ENCODE results near the gene GRHPR.
"Not testable (repeated sequence)": the region's sequence is repeated elsewhere in the genome, so short reads cannot be mapped to it uniquely, and the experiment has no call there.

The GRHPR gene

DNA sequence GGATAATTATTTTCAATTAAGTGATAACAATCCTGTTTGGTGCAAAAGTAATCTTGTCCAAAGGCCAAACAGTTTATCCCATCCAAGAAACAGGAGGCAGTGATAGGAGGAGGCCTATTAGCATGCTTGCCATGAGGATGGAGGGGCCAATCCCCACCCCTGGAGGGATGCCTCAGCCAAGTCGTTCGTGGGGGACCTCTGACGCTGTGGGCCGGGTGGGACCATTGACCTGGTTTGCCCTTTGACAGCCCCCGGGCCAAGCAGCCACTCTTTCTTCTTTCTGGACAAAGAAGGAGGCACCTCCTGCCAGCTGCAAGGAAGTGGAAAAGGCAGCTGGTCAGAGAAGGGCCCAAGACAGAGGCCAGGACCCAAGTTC lies 39.5 kb upstream of the GRHPR start:
- no peaks in the 10 kb centered on the region for H3K27me3 ChIP-seq (ENCODE audit: control insufficient read depth in 1 of 2, insufficient read depth in 2 of 2, low read length in 2 of 2)
- H3K4me1 ChIP-seq (ENCODE audit: control insufficient read depth, insufficient read depth, low read length) = no peaks in the 10 kb centered on the region
- H3K36me3 ChIP-seq (ENCODE audit: control insufficient read depth in 2 of 2, insufficient read depth in 2 of 2, low read length in 2 of 2) = no peaks in the 10 kb centered on the region
- H3K4me3 ChIP-seq (ENCODE audit: low read length in 2 of 2) = no peak overlapping the region
- no peaks in the 10 kb centered on the region for H3K9me3 ChIP-seq (ENCODE audit: control insufficient read depth in 2 of 2, low read length in 2 of 2)
- H3K27ac ChIP-seq (ENCODE audit: low read length) = no peak overlapping the region
- no peak overlapping the region for H3K9ac ChIP-seq (ENCODE audit: low read length in 2 of 2)

DNA sequence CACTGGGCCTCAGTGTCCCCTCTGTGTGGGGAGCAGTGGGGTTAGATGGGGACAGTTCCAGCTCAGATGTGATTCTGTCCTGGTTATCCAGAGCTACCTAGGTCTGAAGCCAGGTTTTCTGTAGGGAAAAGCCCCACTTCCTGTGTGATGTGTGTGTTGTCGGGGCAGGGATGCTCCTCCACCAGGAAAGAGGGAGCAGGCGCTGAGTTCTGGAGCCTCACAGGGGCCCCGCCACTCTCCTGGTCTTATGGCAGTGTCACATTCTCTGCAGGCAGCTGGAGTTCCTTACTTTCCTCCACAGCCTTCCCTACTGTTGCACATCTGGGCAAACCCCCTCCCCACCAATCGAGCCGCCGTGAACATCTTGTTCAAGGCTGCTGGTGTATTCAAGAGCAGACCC lies 39.1 kb upstream of the GRHPR start:
- Histone ChIP-seq H3K4me3 (ENCODE audit: low read length in 2 of 2) (no peak overlapping the region), H3K36me3 (ENCODE audit: control insufficient read depth in 2 of 2, insufficient read depth in 2 of 2, low read length in 2 of 2) (no peaks in the 10 kb centered on the region), H3K27me3 (ENCODE audit: control insufficient read depth in 1 of 2, insufficient read depth in 2 of 2, low read length in 2 of 2) (no peaks in the 10 kb centered on the region), H3K9ac (ENCODE audit: low read length in 2 of 2) (no peak overlapping the region), H3K4me1 (ENCODE audit: control insufficient read depth, insufficient read depth, low read length) (no peaks in the 10 kb centered on the region), H3K27ac (ENCODE audit: low read length) (no peak overlapping the region), H3K9me3 (ENCODE audit: control insufficient read depth in 2 of 2, low read length in 2 of 2) (no peaks in the 10 kb centered on the region)

- H3K27ac ChIP-seq (ENCODE audit: low read length) = no peak overlapping the region
- H3K4me1 ChIP-seq (ENCODE audit: control insufficient read depth, insufficient read depth, low read length) = no peaks in the 10 kb centered on the region
- no peak overlapping the region for H3K4me3 ChIP-seq (ENCODE audit: low read length in 2 of 2)
- H3K27me3 ChIP-seq (ENCODE audit: control insufficient read depth in 1 of 2, insufficient read depth in 2 of 2, low read length in 2 of 2) = no peaks in the 10 kb centered on the region
- no peaks in the 10 kb centered on the region for H3K36me3 ChIP-seq (ENCODE audit: control insufficient read depth in 2 of 2, insufficient read depth in 2 of 2, low read length in 2 of 2)
- H3K9me3 ChIP-seq (ENCODE audit: control insufficient read depth in 2 of 2, low read length in 2 of 2) = no peaks in the 10 kb centered on the region
- H3K9ac ChIP-seq (ENCODE audit: low read length in 2 of 2) = no peak overlapping the region
Observed at GRCh38 chr9:37383876-37384746, 38.4 kb upstream of the GRHPR start.

DNA sequence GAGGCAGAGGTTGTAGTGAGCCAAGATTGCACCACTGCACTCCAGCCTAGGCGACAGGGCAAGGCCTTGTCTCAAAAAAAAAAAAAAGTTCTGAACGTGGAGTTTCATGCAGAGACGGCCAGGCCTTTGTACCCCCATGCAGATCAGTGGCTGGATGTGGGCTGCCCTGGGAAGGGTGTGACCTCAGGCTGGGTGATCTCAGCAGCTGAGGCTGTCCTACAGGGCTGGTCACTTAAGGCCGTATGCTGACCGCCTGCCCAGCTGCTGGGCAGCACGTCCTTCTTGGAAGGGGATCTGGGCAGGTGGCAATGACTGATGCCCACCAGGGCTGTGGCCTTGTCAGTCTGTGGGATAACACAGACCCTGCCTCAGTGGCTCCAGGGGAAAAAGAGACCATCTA lies 37.2 kb upstream of the GRHPR start:
- no peak overlapping the region for H3K9ac ChIP-seq (ENCODE audit: low read length in 2 of 2)
- no peaks in the 10 kb centered on the region for H3K27me3 ChIP-seq (ENCODE audit: control insufficient read depth in 1 of 2, insufficient read depth in 2 of 2, low read length in 2 of 2)
- no peak overlapping the region for H3K4me3 ChIP-seq (ENCODE audit: low read length in 2 of 2)
- no peaks in the 10 kb centered on the region for H3K9me3 ChIP-seq (ENCODE audit: control insufficient read depth in 2 of 2, low read length in 2 of 2)
- H3K36me3 ChIP-seq (ENCODE audit: control insufficient read depth in 2 of 2, insufficient read depth in 2 of 2, low read length in 2 of 2) = no peaks in the 10 kb centered on the region
- H3K27ac ChIP-seq (ENCODE audit: low read length) = no peak overlapping the region
- H3K4me1 ChIP-seq (ENCODE audit: control insufficient read depth, insufficient read depth, low read length) = no peaks in the 10 kb centered on the region

- no peaks in the 10 kb centered on the region for H3K36me3 ChIP-seq (ENCODE audit: control insufficient read depth in 2 of 2, insufficient read depth in 2 of 2, low read length in 2 of 2)
- H3K9ac ChIP-seq (ENCODE audit: low read length in 2 of 2) = no peak overlapping the region
- no peaks in the 10 kb centered on the region for H3K27me3 ChIP-seq (ENCODE audit: control insufficient read depth in 1 of 2, insufficient read depth in 2 of 2, low read length in 2 of 2)
- no peak overlapping the region for H3K4me3 ChIP-seq (ENCODE audit: low read length in 2 of 2)
- no peaks in the 10 kb centered on the region for H3K9me3 ChIP-seq (ENCODE audit: control insufficient read depth in 2 of 2, low read length in 2 of 2)
- no peaks in the 10 kb centered on the region for H3K4me1 ChIP-seq (ENCODE audit: control insufficient read depth, insufficient read depth, low read length)
- H3K27ac ChIP-seq (ENCODE audit: low read length) = no peak overlapping the region
Observed at GRCh38 chr9:37386988-37387387, 35.5 kb upstream of the GRHPR start.

DNA sequence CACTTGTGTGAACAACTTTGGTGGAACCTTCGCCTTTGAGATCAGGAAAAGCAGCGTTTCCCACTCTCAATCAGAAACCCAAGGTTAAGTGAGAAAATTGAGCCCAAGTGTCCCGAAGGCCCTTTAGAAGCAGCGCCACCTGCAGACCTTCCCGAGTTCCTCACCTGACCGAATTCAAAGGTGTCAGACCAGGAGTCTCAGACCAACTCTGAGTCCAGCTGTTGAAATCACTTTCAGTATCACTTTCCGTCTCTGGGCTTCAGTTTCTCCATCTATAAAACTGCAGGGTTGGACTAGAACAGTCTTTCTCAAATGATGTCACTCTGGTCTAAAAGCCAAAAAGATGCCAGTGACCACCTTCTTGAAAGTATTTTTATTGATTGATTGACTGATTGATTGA lies 31.7 kb upstream of the GRHPR start:
- H3K27ac ChIP-seq (ENCODE audit: low read length) = no peak overlapping the region
- H3K4me3 ChIP-seq (ENCODE audit: low read length in 2 of 2) = no peak overlapping the region
- no peak overlapping the region for H3K9ac ChIP-seq (ENCODE audit: low read length in 2 of 2)
- no peaks in the 10 kb centered on the region for H3K36me3 ChIP-seq (ENCODE audit: control insufficient read depth in 2 of 2, insufficient read depth in 2 of 2, low read length in 2 of 2)
- H3K4me1 ChIP-seq (ENCODE audit: control insufficient read depth, insufficient read depth, low read length) = no peaks in the 10 kb centered on the region
- no peaks in the 10 kb centered on the region for H3K27me3 ChIP-seq (ENCODE audit: control insufficient read depth in 1 of 2, insufficient read depth in 2 of 2, low read length in 2 of 2)
- H3K9me3 ChIP-seq (ENCODE audit: control insufficient read depth in 2 of 2, low read length in 2 of 2) = no peaks in the 10 kb centered on the region

GRCh38 chr9:37392272-37392671 lies 30.2 kb upstream of the GRHPR start:
- Histone ChIP-seq H3K27ac (ENCODE audit: low read length) (no peak overlapping the region), H3K27me3 (ENCODE audit: control insufficient read depth in 1 of 2, insufficient read depth in 2 of 2, low read length in 2 of 2) (no peaks in the 10 kb centered on the region), H3K9ac (ENCODE audit: low read length in 2 of 2) (no peak overlapping the region), H3K4me3 (ENCODE audit: low read length in 2 of 2) (no peak overlapping the region), H3K36me3 (ENCODE audit: control insufficient read depth in 2 of 2, insufficient read depth in 2 of 2, low read length in 2 of 2) (no peaks in the 10 kb centered on the region), H3K4me1 (ENCODE audit: control insufficient read depth, insufficient read depth, low read length) (no peaks in the 10 kb centered on the region), H3K9me3 (ENCODE audit: control insufficient read depth in 2 of 2, low read length in 2 of 2) (no peaks in the 10 kb centered on the region)

DNA sequence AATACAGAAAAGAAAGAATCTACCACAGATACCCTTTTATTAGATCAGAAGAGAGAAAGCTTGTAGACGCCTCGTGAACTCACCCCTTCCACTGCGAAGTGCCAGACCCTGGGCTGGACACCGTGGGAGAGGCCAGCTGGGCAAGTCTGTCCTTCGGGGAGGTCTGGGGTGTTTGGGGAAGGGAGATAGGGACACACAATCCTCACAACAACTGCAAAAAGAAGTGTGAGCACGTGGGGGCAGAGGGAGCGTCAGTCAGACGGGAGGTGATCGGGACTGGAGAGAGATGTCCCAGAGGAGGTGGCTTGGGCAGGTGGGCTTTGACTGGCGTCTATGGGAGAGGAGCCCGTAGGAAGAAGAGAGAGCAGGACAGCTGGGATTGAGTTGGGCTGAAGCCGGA lies 27.3 kb upstream of the GRHPR start:
- H3K4me1 ChIP-seq (ENCODE audit: control insufficient read depth, insufficient read depth, low read length) = no peaks in the 10 kb centered on the region
- no peak overlapping the region for H3K9ac ChIP-seq (ENCODE audit: low read length in 2 of 2)
- H3K9me3 ChIP-seq (ENCODE audit: control insufficient read depth in 2 of 2, low read length in 2 of 2) = no peaks in the 10 kb centered on the region
- H3K27ac ChIP-seq (ENCODE audit: low read length) = no peak overlapping the region
- no peaks in the 10 kb centered on the region for H3K36me3 ChIP-seq (ENCODE audit: control insufficient read depth in 2 of 2, insufficient read depth in 2 of 2, low read length in 2 of 2)
- H3K4me3 ChIP-seq (ENCODE audit: low read length in 2 of 2) = no peak overlapping the region
- H3K27me3 ChIP-seq (ENCODE audit: control insufficient read depth in 1 of 2, insufficient read depth in 2 of 2, low read length in 2 of 2) = no peaks in the 10 kb centered on the region

DNA sequence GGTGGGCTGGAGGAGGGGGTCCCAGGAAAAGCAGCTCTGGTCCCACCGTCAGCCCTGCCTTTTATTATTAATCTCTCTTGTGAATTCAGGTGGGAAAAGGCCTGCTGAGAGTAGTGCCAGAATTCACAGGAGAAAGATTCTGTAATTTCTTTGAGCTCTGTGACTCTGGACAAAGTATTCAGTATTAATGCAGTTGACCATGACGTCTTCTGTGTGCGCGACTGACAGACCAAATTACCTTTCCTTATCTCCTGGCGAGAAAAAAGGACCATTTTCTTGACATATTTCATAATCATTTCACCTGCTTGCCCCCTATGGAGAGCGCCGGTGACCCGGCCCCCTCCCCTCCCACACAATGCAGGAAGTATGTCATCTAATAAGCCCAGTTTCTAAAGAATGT lies 26.8 kb upstream of the GRHPR start:
- no peaks in the 10 kb centered on the region for H3K9me3 ChIP-seq (ENCODE audit: control insufficient read depth in 2 of 2, low read length in 2 of 2)
- H3K36me3 ChIP-seq (ENCODE audit: control insufficient read depth in 2 of 2, insufficient read depth in 2 of 2, low read length in 2 of 2) = no peaks in the 10 kb centered on the region
- no peaks in the 10 kb centered on the region for H3K27me3 ChIP-seq (ENCODE audit: control insufficient read depth in 1 of 2, insufficient read depth in 2 of 2, low read length in 2 of 2)
- H3K4me1 ChIP-seq (ENCODE audit: control insufficient read depth, insufficient read depth, low read length) = no peaks in the 10 kb centered on the region
- no peak overlapping the region for H3K27ac ChIP-seq (ENCODE audit: low read length)
- no peak overlapping the region for H3K4me3 ChIP-seq (ENCODE audit: low read length in 2 of 2)
- no peak overlapping the region for H3K9ac ChIP-seq (ENCODE audit: low read length in 2 of 2)

- H3K36me3 ChIP-seq (ENCODE audit: control insufficient read depth in 2 of 2, insufficient read depth in 2 of 2, low read length in 2 of 2); H3K27ac ChIP-seq (ENCODE audit: low read length); H3K9me3 ChIP-seq (ENCODE audit: control insufficient read depth in 2 of 2, low read length in 2 of 2); H3K4me3 ChIP-seq (ENCODE audit: low read length in 2 of 2); H3K4me1 ChIP-seq (ENCODE audit: control insufficient read depth, insufficient read depth, low read length); H3K27me3 ChIP-seq (ENCODE audit: control insufficient read depth in 1 of 2, insufficient read depth in 2 of 2, low read length in 2 of 2); H3K9ac ChIP-seq (ENCODE audit: low read length in 2 of 2): not testable (repeated sequence)
Observed at GRCh38 chr9:37397948-37398347, 24.5 kb upstream of the GRHPR start.

DNA sequence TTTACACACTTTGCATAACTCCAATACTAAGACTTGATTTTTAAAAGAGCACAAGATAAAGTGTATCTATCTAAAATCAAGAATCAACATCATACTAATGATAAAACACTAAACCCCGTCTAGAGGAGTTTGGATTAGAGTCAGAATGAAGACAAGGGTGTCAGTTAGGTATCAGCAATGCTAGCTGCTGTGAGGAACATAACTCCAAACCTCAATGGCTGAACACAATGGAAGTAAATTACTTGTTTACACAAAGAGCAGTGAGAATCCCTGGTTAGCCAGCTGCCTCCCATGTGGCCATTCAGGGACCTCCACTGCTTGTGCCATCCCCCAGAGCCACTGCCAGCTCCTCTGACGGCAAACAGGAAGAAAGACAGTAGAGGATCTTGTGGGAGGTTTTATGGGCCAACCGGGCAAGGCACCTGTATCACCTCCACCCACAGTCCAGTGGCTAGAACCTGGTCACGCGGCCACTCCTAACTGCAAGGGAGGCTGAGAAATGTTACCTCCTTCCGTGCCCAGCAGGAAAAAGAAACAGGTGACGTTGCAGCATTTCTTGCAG lies 24.0 kb upstream of the GRHPR start:
- H3K36me3 ChIP-seq (ENCODE audit: control insufficient read depth in 2 of 2, insufficient read depth in 2 of 2, low read length in 2 of 2) = no peaks in the 10 kb centered on the region
- no peak overlapping the region for H3K4me3 ChIP-seq (ENCODE audit: low read length in 2 of 2)
- no peaks in the 10 kb centered on the region for H3K27me3 ChIP-seq (ENCODE audit: control insufficient read depth in 1 of 2, insufficient read depth in 2 of 2, low read length in 2 of 2)
- no peaks in the 10 kb centered on the region for H3K4me1 ChIP-seq (ENCODE audit: control insufficient read depth, insufficient read depth, low read length)
- no peak overlapping the region for H3K9ac ChIP-seq (ENCODE audit: low read length in 2 of 2)
- H3K27ac ChIP-seq (ENCODE audit: low read length) = no peak overlapping the region
- H3K9me3 ChIP-seq (ENCODE audit: control insufficient read depth in 2 of 2, low read length in 2 of 2) = no peaks in the 10 kb centered on the region

All from stomach smooth muscle (tissue), 2 donors.